GM18505 (cell line): ENCODE data around the gene CINP.

ENCODE experiments used
- ATAC-seq: cut with Tn5 transposase; IDR thresholded peaks from one replicate; pipeline ENCODE4 v1.9.1; 2021; ENCODE audit not compliant: unreplicated experiment
- POLR2A ChIP-seq: IDR thresholded peaks from 4 replicates; pipeline ENCODE4 v1.6.1; 2011; ENCODE audit warnings: borderline replicate concordance; ENCODE audit not compliant: insufficient read depth, insufficient read length; ENCODE audit errors: extremely low read depth

Gene CINP

GRCh38 chr14:102321456-102322422 is 41.0 kb downstream of the CINP start:
- no peak for ATAC-seq
- no peak for TF ChIP-seq POLR2A

GRCh38 chr14:102320671-102321455 is 41.8 kb downstream of the CINP start:
- no peak for TF ChIP-seq POLR2A
- ATAC-seq = no peak

GRCh38 chr14:102320033-102320660 is 42.5 kb downstream of the CINP start:
- no peak for TF ChIP-seq POLR2A
- peak; percentile 22 for ATAC-seq

GRCh38 chr14:102319351-102320032 is 43.2 kb downstream of the CINP start, which contains the start of gene ZNF839:
Gene ZNF839, plus strand, starts transcription at chr14:102319746. Its CDS starts 20 bp downstream, at chr14:102319766.
- TF ChIP-seq POLR2A = peak; percentile 70
- ATAC-seq = peak; percentile 46

GRCh38 chr14:102318781-102319276 is 43.9 kb downstream of the CINP start:
- no peak for ATAC-seq
- TF ChIP-seq POLR2A = no peak

GRCh38 chr14:102317564-102318248 is 45.0 kb downstream of the CINP start:
- no peak for TF ChIP-seq POLR2A
- ATAC-seq = no peak

GRCh38 chr14:102316743-102317563 is 45.7 kb downstream of the CINP start:
- TF ChIP-seq POLR2A = no peak
- ATAC-seq = peak; percentile 52

GRCh38 chr14:102316338-102316742 is 46.4 kb downstream of the CINP start:
- no peak for TF ChIP-seq POLR2A
- ATAC-seq = no peak

- ATAC-seq = no peak
- TF ChIP-seq POLR2A = no peak
Observed at GRCh38 chr14:102315121-102315520, 47.6 kb downstream of the CINP start.

- no peak for TF ChIP-seq POLR2A
- peak; percentile 50 for ATAC-seq
Observed at GRCh38 chr14:102314242-102315011, 48.3 kb downstream of the CINP start.

GRCh38 chr14:102304611-102305506 is 57.8 kb downstream of the CINP start, which contains the start of gene MOK:
Gene MOK, minus strand, starts transcription at chr14:102305164. Its CDS starts 196 bp downstream, at chr14:102304968.
- peak; percentile 92 for ATAC-seq
- TF ChIP-seq POLR2A = no peak
